HG03520 (cell line): ENCODE data around the gene EPHB1.

Experiments used
- ATAC-seq: cut with Tn5 transposase; IDR thresholded peaks from one replicate; pipeline ENCODE4 v1.9.1; 2021; ENCODE audit warnings: mild to moderate bottlenecking, moderate library complexity; ENCODE audit not compliant: unreplicated experiment

EPHB1 gene

GRCh38 chr3:135147657-135148056 lies 352.6 kb downstream of the EPHB1 start:
- no peak for ATAC-seq

GRCh38 chr3:135148398-135149020 lies 353.4 kb downstream of the EPHB1 start:
- no peak for ATAC-seq

DNA sequence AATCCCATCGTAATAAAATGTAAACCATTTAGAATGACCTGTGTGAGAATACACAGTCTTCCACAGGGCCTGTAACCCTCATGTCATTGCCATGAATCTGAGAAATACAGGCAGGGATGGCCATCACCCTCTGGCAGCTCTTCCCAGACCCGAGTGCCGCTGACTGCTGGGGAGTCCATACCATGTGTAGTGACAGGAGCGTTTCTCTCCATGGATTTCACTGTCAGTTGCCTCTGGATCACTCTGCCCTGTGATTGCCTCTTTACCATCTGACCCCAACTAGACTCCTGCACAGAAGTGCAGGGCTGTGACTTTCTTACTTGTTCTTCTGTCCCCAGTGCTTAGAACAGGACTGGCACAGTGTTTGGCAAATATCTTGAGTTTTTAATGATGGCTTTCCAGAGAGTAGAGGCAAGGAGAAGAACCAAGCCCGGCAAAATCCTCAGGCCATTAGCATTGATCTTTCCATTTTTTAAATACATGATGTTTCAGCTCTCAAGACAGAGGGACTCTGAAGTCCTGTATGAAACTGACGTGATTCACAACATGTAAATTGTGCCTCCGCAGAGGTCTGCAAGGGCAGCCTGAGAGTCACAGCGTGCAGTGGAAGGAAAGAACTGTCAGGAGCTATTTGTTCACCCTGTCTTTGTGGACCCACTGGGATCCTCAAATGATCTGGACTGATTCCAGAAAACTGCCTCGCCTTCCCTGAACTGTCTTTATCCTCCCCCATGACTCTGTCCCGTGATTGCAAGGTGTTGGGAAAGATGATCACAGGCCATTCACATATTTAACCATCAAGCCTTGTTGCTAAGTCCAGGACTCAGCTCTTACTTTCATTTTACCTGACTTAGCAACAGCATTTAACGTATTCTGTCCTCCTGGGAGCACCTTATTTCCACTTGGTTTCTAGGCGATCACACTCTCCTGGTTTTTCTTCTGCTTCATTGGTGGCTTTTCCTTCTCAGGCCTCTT lies 354.9 kb downstream of the EPHB1 start:
- ATAC-seq = no peak

DNA sequence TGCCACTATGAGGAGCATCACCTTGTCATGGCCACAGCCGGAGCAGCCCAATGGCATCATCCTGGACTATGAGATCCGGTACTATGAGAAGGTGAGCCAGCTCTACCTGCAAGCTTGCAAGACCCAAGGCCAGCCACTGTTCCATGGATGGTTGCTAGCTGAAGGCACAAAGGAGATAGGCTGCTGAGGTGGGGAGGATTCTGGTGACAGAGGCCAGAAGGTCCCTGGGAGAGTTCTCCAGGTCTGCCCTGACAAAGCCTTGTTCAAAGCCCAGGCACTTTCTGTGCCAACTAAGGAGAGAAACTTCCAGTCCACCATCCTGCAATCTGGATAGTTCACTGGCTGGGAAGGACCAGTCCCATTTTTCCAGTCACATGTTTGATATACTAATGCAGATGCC lies 359.1 kb downstream of the EPHB1 start:
- ATAC-seq = no peak

DNA sequence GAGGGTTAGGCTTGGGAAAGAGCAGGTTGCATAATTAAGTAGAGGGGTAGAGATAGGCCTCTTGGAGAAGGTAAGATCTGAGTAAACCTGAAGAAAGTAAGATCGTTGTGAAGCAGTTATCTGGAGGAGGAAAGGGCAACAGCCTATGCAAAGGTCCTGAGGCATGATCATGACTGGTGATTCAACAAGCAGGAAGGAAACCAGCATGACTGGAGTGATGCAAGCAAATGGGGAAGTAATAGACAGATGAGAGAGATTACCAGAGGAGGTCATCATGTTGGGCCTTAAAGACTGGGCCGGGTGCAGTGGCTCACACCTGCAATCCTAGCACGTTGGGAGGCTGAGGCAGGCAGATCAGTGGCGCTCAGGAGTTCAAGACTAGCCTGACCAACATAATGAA lies 360.2 kb downstream of the EPHB1 start:
- ATAC-seq = no peak

GRCh38 chr3:135155791-135156190 lies 360.7 kb downstream of the EPHB1 start:
- no peak for ATAC-seq

- ATAC-seq = no peak
Observed at GRCh38 chr3:135157045-135157740, 362.1 kb downstream of the EPHB1 start.

GRCh38 chr3:135158520-135158919 lies 363.5 kb downstream of the EPHB1 start:
- no peak for ATAC-seq

GRCh38 chr3:135159681-135160247 lies 364.7 kb downstream of the EPHB1 start:
- no peak for ATAC-seq

DNA sequence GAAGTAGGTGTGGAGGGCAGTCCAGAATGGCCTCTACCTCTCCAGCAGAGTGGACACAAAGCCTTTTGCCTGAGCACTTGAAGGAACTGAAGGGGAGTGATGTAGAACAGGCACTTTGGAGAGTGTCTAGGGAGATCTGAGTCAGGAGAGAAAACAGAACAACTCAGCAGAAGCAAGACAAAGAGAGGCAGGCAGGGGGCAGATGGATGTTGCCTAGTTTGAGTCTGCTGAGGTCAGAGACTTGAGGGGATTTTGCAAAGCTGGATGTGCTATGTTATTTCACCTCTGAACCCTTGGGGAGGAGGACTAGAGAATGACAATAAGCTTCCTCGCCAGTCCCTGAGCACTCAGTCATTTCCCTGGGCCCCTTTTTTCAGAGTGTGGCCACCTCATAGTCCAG lies 366.4 kb downstream of the EPHB1 start:
- no peak for ATAC-seq

- ATAC-seq = no peak
Observed at GRCh38 chr3:135163701-135164100, 368.6 kb downstream of the EPHB1 start.

GRCh38 chr3:135165260-135165659 lies 370.2 kb downstream of the EPHB1 start:
- ATAC-seq = no peak

- no peak for ATAC-seq
Observed at GRCh38 chr3:135166266-135166825, 371.3 kb downstream of the EPHB1 start.

DNA sequence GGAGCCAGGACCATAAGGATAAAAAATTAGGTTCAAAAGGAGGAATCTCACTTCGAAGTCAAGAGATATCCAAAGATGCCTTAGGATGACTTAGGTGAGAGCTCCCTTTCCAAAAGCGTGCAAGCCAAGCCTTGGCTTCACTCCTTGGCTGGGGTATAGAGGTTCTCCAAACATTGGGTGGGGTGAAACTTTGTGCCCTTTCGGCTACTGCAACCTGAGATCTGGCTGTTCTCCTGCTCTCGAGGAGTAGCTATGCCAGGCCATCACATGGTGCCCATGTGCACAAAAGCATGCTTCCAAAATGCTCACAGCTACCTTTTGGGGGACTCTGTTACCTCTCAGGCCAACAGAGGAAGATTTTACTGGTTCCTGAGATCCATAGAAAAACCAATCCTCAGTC lies 373.8 kb downstream of the EPHB1 start:
- no peak for ATAC-seq

DNA sequence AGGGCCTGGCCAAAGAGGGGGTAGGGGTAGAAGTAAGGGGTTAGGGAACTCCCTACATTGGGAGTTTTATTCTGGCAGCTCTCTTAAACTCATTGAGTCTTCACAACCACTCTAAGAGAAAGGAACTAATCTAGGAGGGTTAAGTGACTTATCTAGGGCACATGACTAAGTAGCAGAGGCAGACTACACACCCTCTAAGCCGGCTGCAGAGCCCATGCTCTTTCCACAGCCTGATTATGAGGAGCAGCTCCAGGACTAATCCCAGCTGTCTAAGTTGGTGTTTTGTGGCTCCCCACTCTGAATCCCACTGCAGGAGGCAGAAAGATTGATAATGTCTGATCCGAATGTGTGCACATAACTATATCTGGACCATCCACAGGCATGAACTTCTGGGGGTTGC lies 374.6 kb downstream of the EPHB1 start:
- no peak for ATAC-seq

DNA sequence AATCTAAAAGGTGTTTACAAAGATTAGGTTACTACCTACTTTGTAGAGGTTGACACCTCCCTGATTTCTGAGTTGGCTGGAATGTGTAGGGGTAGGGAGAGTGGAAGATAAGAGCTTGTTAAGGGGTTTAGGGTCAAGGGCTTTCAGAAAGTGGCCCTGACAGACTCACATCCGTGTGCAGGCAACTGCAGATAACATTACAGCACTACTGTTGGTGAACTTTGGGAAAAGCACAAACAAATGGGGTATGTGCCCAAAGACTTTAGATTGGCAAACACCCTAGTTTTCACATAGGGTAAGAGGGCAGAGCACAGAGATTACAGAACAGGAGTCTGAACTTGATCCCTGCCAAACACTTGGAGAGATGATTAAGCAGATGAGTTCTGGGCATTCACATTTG lies 375.7 kb downstream of the EPHB1 start:
- no peak for ATAC-seq

DNA sequence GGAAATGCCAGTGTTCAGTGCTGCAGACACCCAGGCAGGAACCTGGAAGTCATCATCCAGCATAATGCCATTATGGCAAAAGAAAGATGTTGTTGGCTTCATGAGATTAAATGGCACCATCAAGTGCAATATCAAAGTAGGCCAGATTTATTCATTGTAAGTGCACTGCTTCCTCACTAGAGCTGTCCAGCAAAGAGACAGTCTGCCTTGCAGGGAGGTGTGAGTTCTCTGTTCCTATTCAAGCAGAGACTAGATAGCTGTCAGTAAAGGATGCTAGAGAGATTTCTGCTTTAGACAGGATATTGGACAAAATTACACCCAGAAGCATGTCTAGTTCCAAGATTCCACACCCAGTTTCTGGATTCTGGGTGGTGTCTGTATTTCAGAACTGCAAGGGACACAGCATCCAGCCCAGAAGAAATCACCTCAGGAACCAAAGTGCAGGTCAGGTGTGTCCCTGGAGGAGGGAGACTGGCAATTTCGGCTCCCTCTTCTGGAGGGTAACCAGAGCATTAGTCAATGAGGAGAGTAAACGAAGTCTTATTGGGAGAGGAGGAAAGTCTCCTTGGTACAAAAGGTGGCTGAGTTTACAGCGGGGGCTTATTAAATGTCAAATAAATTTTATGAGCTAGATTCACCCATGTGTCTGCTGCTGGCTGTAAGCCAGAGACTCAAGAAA lies 377.3 kb downstream of the EPHB1 start:
- ATAC-seq = no peak

- no peak for ATAC-seq
Observed at GRCh38 chr3:135175728-135176277, 380.7 kb downstream of the EPHB1 start.

DNA sequence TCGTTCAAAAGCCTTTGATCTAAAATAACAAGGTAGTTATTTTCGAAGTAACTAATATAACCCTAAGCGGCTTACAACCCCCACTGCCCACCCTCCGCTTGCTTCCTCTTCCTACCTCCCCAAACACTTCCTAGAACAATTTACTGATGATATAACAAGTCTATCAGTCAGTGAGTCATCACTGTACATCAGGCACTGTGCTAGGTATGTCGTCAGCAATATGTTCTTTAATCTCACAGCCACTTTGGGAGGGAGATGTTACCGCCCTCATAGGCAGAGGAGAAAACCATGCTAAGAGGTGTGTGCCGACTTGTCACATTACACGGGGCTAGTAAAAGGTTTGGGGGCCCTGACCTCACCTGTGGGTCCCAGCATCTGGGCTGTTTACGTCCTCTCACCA lies 381.8 kb downstream of the EPHB1 start:
- ATAC-seq = no peak

- ATAC-seq = no peak
Observed at GRCh38 chr3:135178566-135178965, 383.5 kb downstream of the EPHB1 start.
